ENCODE results near the gene SLC22A23.

DNA sequence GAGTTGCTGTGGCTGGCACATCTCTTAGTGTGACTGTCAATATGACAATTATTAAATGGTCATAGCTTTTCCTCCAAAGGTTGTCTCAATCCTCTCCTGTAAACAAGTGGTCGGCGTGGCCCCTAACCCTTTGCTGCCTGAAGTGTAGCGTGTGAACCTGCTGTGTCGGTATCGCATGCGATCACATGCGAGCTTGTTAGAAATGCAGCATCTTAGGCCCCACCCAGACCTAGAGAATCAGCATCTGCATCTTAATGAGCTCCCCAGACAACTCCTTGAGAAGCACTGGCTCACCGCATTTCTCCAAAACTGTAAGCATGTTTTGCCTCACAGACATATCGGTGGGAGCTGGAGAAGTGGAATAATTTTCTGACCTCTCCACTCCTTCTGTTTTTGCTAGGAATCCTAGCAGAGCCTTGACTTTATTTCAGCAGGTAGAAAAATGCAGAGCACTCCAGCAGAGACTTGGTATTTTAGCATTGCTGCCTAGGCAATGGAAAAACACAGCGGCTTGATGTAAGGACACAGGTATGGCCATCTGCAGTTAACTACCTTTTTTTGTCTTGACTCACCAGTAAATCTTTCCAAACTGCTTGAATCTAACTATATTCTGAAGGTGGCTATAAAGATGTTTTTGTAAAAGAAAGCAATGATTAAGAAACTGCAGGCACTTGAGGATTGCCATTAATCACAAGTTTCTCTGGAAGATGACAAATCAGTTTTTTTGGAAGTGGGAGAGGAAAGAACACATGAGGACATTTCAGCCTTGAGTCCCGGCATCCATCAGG, 130.5 kb downstream of the SLC22A23 start:
- TF ChIP-seq, protein P1, sequence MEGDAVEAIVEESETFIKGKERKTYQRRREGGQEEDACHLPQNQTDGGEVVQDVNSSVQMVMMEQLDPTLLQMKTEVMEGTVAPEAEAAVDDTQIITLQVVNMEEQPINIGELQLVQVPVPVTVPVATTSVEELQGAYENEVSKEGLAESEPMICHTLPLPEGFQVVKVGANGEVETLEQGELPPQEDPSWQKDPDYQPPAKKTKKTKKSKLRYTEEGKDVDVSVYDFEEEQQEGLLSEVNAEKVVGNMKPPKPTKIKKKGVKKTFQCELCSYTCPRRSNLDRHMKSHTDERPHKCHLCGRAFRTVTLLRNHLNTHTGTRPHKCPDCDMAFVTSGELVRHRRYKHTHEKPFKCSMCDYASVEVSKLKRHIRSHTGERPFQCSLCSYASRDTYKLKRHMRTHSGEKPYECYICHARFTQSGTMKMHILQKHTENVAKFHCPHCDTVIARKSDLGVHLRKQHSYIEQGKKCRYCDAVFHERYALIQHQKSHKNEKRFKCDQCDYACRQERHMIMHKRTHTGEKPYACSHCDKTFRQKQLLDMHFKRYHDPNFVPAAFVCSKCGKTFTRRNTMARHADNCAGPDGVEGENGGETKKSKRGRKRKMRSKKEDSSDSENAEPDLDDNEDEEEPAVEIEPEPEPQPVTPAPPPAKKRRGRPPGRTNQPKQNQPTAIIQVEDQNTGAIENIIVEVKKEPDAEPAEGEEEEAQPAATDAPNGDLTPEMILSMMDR (IDR thresholded peaks at IDR 0.05; ENCODE audit: low read depth, low read length, poor library complexity, severe bottlenecking) = no peak
- TF ChIP-seq EZH2phosphoT487 (IDR thresholded peaks at IDR 0.05; ENCODE audit: borderline replicate concordance, low read length) = no peak

Data from DOHH2 (cell line).